Smooth muscle cell (in vitro differentiated cells): ENCODE data around the gene THTPA. TPM values are rescaled to one million over a fixed set of nuclear protein-coding genes. Genes with fewer than 3 reads are reported as not detected.
A peak's percentile ranks its signal among the peaks of the same experiment; 100 is the strongest.
"Not testable (repeated sequence)": the region's sequence is repeated elsewhere in the genome, so short reads cannot be mapped to it uniquely, and the experiment has no call there.

Experiments used
- DNase-seq: peaks from one replicate; lab custom pipeline; 2025; ENCODE audit not compliant: unreplicated experiment; lab: John Stamatoyannopoulos, UW
- H2AFZ ChIP-seq: fragments of 200-600 bp; sonication (generic); 2 replicates; pipeline ENCODE4 v1.6.0; 2016; ENCODE audit warnings: antibody characterized with exemption, low read depth, mild to moderate bottlenecking
- H3F3A ChIP-seq: fragments of 200-600 bp; sonication (generic); 2 replicates; pipeline ENCODE4 v1.6.0; 2017; ENCODE audit warnings: antibody characterized with exemption, low read depth
- H3K27ac ChIP-seq: fragments of 200-600 bp; sonication (generic); 2 replicates; pipeline ENCODE4 v1.5.1; 2016; ENCODE audit warnings: low read depth, mild to moderate bottlenecking
- H3K27me3 ChIP-seq: fragments of 200-600 bp; sonication (generic); 2 replicates; pipeline ENCODE4 v1.6.1; 2016; ENCODE audit warnings: low read depth, mild to moderate bottlenecking
- H3K36me3 ChIP-seq: fragments of 200-600 bp; sonication (generic); 2 replicates; pipeline ENCODE4 v1.5.1; 2016; ENCODE audit warnings: low read depth
- H3K4me1 ChIP-seq: fragments of 200-600 bp; sonication (generic); 2 replicates; pipeline ENCODE4 v1.5.1; 2016; ENCODE audit warnings: low read depth
- H3K4me2 ChIP-seq: fragments of 200-600 bp; sonication (generic); 2 replicates; pipeline ENCODE4 v1.6.0; 2016; ENCODE audit warnings: mild to moderate bottlenecking
- H3K4me3 ChIP-seq: fragments of 200-600 bp; sonication (generic); 2 replicates; pipeline ENCODE4 v1.5.1; 2016; ENCODE audit warnings: mild to moderate bottlenecking
- H3K79me2 ChIP-seq: fragments of 200-600 bp; sonication (generic); 2 replicates; pipeline ENCODE4 v1.6.0; 2016; ENCODE audit warnings: low read depth, mild to moderate bottlenecking
- H3K9ac ChIP-seq: fragments of 200-600 bp; sonication (generic); 2 replicates; pipeline ENCODE4 v1.6.0; 2016; ENCODE audit warnings: low read depth
- H3K9me3 ChIP-seq: fragments of 200-600 bp; sonication (generic); replicated peaks from 2 replicates; pipeline ENCODE4 v1.5.1; 2016; ENCODE audit warnings: low read depth
- H4K20me1 ChIP-seq: fragments of 200-600 bp; sonication (generic); 2 replicates; pipeline ENCODE4 v1.6.0; 2016; ENCODE audit warnings: low read depth
- WGBS: methylation state at CpG from one replicate; pipeline ENCODE4 v1.1.7; 2016; ENCODE audit warnings: low lambda C conversion rate; 5-methylcytosine and 5-hydroxymethylcytosine counted together
- polyA plus RNA-seq: library from polyadenylated mRNA; unstranded; fragments of >200 nt; fragmentation: Nextera tagmentation; extraction: Ambion mirVana; gene quantifications from 2 replicates; pipeline ENCODE4 v1.2.1, GENCODE V29; 2016
- total RNA-seq: library from RNA; depleted of rRNA; stranded (reverse); fragments of >200 nt; gene quantifications from 2 replicates; pipeline ENCODE4 v1.2.3, GENCODE V29; 2014
- TF ChIP-seq, protein P1 (sequence below): fragments of 200-600 bp; sonication (generic); IDR thresholded peaks from 2 replicates; pipeline ENCODE4 v1.5.1; 2017; ENCODE audit warnings: borderline replicate concordance, mild to moderate bottlenecking, antibody characterized with exemption; ENCODE audit not compliant: insufficient read depth, poor library complexity, severe bottlenecking

The THTPA gene
- total and polyA plus RNA-seq, 2 experiments from 2014 or later: 5.7 to 6.1 TPM

- no peaks in the 10 kb centered on the region for H3K9me3 ChIP-seq
Measured at GRCh38 chr14:23582906-23583760, 27.1 kb downstream of the THTPA start.

DNA sequence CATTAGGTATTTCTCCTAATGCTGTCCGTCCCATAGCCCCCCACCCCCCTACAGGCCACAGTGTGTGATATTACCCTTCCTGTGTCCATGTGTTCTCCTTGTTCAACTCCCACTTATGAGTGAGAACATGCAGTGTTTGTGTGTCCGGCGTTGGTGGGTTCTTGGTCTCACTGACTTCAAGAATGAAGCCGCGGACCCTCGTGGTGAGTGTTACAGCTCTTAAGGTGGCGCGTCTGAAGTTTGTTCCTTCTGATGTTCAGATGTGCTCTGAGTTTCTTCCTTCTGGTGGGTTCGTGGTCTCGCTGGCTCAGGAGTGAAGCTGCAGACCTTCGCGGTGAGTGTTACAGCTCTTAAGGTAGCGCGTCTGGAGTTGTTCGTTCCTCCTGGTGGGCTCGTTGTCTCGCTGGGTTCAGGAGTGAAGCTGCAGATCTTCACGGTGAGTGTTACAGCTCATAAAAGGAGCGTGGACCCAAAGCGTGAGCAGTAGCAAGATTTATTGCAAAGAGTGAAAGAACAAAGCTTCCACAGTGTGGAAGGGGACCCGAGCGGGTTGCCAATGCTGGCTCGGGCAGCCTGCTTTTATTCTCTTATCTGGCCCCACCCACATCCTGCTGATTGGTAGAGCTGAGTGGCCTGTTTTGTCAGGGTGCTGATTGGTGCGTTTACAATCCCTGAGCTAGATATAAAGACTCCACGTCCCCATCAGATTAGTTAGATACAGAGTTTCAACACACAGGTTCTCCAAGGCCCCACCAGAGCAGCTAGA lies 27.9 kb downstream of the THTPA start:
- H2AFZ ChIP-seq, H3K4me1 ChIP-seq, H3K27ac ChIP-seq, H3K9ac ChIP-seq, H3K4me3 ChIP-seq, H4K20me1 ChIP-seq, DNase-seq, H3K9me3 ChIP-seq, H3K4me2 ChIP-seq, H3K79me2 ChIP-seq, H3F3A ChIP-seq, H3K36me3 ChIP-seq: not testable (repeated sequence)
- 91% methylated on average over 25 of the region's 25 CpGs for WGBS
- peaks cover 11% of the 10 kb centered on the region for H3K27me3 ChIP-seq

More at GRCh38 chr14:23582906-23583760, 27.1 kb downstream of the THTPA start:
- Histone ChIP-seq H3K4me2 (no peak overlapping the region), H3K36me3 (no peaks in the 10 kb centered on the region), H3F3A (no peaks in the 10 kb centered on the region), H3K4me3 (no peak overlapping the region), H3K4me1 (no peaks in the 10 kb centered on the region), H2AFZ (no peak overlapping the region), H3K9ac (no peak overlapping the region), H3K27ac (no peak overlapping the region), H4K20me1 (no peaks in the 10 kb centered on the region), H3K27me3 (peaks cover 19% of the 10 kb centered on the region), H3K79me2 (no peaks in the 10 kb centered on the region)
- no peak for DNase-seq
- 86% methylated on average over 3 of the region's 3 CpGs for WGBS
- TF ChIP-seq, protein P1, sequence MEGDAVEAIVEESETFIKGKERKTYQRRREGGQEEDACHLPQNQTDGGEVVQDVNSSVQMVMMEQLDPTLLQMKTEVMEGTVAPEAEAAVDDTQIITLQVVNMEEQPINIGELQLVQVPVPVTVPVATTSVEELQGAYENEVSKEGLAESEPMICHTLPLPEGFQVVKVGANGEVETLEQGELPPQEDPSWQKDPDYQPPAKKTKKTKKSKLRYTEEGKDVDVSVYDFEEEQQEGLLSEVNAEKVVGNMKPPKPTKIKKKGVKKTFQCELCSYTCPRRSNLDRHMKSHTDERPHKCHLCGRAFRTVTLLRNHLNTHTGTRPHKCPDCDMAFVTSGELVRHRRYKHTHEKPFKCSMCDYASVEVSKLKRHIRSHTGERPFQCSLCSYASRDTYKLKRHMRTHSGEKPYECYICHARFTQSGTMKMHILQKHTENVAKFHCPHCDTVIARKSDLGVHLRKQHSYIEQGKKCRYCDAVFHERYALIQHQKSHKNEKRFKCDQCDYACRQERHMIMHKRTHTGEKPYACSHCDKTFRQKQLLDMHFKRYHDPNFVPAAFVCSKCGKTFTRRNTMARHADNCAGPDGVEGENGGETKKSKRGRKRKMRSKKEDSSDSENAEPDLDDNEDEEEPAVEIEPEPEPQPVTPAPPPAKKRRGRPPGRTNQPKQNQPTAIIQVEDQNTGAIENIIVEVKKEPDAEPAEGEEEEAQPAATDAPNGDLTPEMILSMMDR: no peak

DNA sequence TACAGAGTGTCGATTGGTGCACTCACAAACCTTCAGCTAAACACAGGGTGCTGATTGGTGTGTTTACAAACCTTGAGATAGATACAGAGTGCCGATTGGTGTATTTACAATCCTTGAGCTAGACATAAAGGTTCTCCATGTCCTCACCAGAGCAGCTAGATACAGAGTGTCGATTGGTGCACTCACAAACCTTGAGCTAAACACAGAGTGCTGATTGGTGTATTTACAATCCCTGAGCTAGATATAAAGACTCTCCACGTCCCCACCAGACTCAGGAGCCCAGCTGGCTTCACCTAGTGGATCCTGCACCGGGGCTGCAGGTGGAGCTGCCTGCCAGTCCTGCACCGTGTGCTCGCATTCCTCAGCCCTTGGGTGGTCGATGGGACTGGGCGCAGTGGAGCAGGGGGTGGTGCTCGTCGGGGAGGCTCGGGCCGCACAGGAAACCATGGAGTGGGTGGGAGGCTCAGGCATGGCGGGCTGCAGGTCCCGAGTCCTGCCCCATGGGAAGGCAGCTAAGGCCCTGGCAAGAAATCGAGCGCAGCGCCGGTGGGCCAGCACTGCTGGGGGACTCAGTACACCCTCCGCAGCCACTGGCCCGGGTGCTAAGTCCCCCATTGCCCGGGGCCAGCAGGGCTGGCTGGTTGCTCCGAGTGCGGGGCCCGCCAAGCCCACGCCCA lies 28.6 kb downstream of the THTPA start:
- H3K4me2 ChIP-seq, H3K4me3 ChIP-seq, H2AFZ ChIP-seq, H3K4me1 ChIP-seq, H3K9ac ChIP-seq, H3F3A ChIP-seq, DNase-seq, H3K9me3 ChIP-seq, H3K36me3 ChIP-seq, H3K27ac ChIP-seq, H3K79me2 ChIP-seq, H3K27me3 ChIP-seq, H4K20me1 ChIP-seq: not testable (repeated sequence)
- whole genome bisulfite sequencing: 92% methylated on average over 26 of the region's 26 CpGs

DNA sequence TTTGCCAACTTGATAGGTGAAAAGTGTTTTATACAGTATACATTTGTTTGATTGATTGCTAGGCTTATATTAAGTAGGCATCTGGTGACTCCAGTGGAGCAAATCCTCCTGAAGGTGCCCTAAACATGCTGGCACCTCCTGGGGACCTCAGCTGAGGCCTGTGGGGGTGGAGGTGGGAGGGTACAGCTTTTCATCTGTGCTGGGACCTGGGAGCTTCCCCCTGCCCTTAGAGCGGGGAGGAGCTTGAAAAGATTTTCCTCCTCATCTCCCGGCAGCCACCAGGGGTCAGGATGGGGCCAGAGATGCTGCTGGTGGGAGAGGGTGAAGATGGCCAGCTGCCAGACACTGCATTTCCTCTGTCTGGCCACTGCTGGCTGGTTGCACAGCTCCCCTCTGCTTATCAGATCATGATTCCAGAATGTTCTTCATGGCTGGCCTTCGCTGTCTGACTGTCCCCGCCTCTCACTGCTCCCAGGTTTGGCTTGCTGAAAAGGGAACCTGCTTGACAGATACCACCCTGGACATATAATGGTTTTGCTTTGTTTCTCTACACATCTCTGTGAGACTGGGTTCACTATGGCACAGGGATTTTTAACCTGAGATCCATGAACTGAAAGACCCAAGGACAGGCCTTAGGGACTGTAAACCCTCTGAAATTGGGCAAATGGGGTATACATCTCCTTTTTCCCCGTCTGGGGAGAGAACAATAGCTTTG lies 33.0 kb downstream of the THTPA start:
- Histone ChIP-seq H4K20me1 (no peaks in the 10 kb centered on the region), H3K27ac (no peak overlapping the region), H3K36me3 (no peaks in the 10 kb centered on the region), H3K9me3 (no peaks in the 10 kb centered on the region), H2AFZ (peak overlapping the region; percentile 70), H3K4me1 (no peaks in the 10 kb centered on the region), H3K4me3 (no peak overlapping the region), H3K79me2 (no peaks in the 10 kb centered on the region), H3K9ac (no peak overlapping the region), H3K4me2 (no peak overlapping the region), H3F3A (no peaks in the 10 kb centered on the region), H3K27me3 (no peaks in the 10 kb centered on the region)
- TF ChIP-seq, protein P1: peak; percentile 76
- WGBS: 10% methylated on average over 5 of the region's 5 CpGs
- peak; percentile 65 for DNase-seq
